T1000 (cell line): Measurements from ENCODE around the gene PRAF2.

Experiments used
- DNase-seq: peaks from one replicate; lab custom pipeline; 2025; ENCODE audit warnings: mixed read lengths; lab: John Stamatoyannopoulos, UW

Gene PRAF2

GRCh38 chrX:49042581-49043219 lies 31.1 kb downstream of the PRAF2 start:
- DNase-seq, result no peak

GRCh38 chrX:49041744-49042580 lies 31.8 kb downstream of the PRAF2 start:
- peak; percentile 13 for DNase-seq

- DNase-seq, result no peak
These were observed 33.3 kb downstream of the PRAF2 start for GRCh38 chrX:49040376-49040955.

GRCh38 chrX:49039598-49040375 lies 34.0 kb downstream of the PRAF2 start:
- DNase-seq, result peak; percentile 77

GRCh38 chrX:49037883-49038475 lies 35.8 kb downstream of the PRAF2 start:
- DNase-seq, result peak; percentile 25

GRCh38 chrX:49030283-49030682 lies 43.5 kb downstream of the PRAF2 start:
- no peak for DNase-seq

GRCh38 chrX:49029876-49030275 lies 43.9 kb downstream of the PRAF2 start:
- DNase-seq, result no peak
